CD4-positive, alpha-beta T cell treated with Interleukin-6 for 4 hours (primary cell): ENCODE measurements around the gene GNA14.
"Not testable (repeated sequence)": the region's sequence is repeated elsewhere in the genome, so short reads cannot be mapped to it uniquely, and the experiment has no call there.

Experiments used
- DNase-seq: peaks from one replicate; pipeline ENCODE4 v3.0.0-alpha.2; 2020; ENCODE audit warnings: mixed read lengths

GNA14 gene

GRCh38 chr9:77648234-77649108, at the start of gene GNA14:
Gene GNA14, minus strand, starts transcription at chr9:77648322. Its CDS starts 529 bp downstream, at chr9:77647793.
- no peak for DNase-seq

- DNase-seq: no peak
Observed at GRCh38 chr9:77697238-77697984, 49.3 kb upstream of the GNA14 start.

DNA sequence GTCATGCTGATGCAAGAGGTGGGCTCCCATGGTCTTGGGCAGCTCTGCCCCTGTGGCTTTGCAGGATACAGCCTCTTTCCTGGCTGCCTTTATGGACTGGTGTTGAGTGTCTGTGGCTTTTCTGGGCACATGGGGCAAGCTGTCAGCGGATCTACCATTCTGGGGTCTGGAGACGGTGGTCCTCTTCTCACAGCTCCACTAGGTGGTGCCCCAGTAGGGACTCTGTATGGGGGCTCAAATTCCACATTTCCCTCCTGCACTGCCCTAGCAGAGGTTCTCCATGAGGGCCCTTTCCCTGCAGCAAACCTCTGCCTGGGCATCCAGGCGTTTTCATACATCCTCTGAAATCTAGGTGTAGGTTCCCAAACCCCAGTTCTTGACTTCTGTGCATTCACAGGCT, 42.6 kb upstream of the GNA14 start:
- not testable (repeated sequence) for DNase-seq

GRCh38 chr9:77690119-77690518, 42.0 kb upstream of the GNA14 start:
- DNase-seq: not testable (repeated sequence)

DNA sequence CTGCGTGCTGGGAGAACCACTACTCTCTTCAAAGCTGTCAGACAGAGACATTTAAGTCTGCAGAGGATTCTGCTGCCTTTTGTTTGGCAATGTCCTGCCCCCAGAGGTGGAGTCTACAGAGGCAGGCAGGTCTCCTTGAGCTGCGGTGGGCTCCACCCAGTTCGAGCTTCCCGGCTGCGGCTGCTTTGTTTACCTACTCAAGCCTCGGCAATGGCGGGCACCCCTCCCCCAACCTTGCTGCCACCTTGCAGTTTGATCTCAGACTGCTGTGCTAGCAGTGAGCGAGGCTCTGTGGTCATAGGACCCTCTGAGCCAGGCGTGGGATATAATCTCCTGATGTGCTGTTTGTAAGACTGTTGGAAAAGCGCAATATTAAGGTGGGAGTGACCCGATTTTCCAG, 39.6 kb upstream of the GNA14 start:
- not testable (repeated sequence) for DNase-seq

- DNase-seq: no peak
Observed at GRCh38 chr9:77680581-77680980, 32.5 kb upstream of the GNA14 start.

DNA sequence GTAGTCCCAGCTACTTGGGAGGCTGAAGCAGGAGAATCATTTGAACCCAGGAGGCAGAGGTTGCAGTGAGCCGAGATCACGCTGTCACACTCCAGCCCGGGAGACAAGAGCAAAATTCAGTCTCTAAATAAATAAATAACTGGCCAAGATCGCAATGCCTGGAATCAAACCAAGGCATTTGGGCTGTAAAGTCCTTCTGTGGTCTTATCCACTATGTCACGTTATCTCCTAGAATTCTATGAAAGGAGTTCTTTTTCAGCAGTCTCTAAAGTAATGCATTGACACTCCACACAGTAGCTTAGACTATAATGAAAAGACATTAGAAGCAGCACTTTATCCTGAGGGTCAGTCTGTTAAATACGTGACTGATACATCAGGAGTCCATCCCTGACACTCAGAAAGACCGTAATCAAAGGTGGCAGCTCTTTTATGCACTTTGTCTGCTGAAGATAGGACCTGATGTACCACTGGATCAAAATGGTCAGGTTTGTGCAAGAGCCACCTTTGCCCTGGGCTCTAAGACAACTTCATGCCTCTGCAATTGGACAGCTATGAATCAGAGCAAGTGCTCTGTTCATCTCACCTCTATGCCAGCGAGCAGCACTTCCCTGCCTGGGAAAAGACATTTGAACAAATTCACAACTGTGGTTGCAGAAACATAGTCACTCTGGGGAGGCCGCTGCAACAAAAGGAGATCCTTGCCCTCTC, 31.7 kb upstream of the GNA14 start:
- no peak for DNase-seq

DNA sequence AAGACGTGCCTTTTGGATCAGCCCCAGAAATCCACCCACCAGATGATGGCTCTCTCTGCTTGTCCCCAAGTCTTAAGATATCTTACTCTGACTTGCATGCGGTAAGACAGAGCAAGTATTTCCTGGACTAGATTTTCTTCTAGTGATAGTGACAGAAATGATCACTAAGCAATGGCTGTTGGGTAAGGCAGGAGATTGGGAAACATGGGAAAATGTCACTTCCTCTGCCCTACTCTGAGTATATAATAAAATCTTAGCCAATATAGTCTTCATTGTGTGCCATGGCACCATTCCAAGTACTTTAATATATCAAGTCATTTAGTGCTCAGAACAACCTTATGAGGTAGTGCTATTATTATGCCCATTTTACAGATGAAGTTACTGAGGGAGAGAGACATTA, 31.0 kb upstream of the GNA14 start:
- DNase-seq: no peak

DNA sequence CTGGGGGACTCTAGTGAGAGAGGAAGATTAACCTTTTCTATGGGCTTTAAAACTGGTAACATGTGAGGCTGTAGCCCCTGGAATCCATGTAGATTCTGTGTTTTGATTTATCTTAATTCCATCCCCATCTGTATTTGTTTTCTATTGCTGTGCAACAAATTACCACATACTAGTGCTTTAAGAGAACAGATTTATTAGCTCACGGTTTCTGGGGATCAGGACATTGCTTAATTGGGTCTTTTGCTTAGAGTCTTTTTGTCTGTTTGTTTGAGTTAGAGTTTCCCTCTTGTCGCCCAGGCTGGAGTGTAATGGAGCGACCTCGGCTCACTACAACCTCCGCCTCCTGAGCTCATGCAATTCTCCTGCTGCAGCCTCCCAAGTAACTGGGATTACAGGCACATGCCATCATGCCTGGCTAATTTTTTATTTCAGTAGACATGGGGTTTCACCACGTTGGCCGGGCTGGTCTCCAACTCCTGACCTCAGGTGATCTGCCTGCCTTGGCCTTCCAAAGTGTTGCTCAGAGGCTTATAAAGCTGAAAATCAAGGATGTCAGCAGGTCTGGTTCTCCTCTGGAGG, 29.9 kb upstream of the GNA14 start:
- no peak for DNase-seq

DNA sequence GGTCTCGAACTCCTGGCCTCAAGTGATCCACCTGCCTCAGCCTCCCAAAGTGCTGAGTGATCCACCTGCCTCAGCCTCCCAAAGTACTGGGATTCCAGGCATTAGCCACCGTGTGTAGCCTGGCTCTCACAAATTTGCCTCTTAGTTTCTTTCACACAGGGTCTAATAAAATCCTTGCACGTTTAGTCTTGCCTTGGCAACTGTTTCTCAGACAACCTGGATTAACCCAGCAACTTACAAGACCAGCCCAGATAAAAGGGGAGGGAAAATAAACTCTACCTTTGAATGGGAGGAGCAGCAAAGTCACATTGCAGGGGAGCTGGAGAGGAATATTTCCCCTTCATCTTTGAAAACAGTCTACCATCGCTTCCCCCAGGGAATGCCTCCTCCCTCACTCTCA, 29.3 kb upstream of the GNA14 start:
- no peak for DNase-seq

DNA sequence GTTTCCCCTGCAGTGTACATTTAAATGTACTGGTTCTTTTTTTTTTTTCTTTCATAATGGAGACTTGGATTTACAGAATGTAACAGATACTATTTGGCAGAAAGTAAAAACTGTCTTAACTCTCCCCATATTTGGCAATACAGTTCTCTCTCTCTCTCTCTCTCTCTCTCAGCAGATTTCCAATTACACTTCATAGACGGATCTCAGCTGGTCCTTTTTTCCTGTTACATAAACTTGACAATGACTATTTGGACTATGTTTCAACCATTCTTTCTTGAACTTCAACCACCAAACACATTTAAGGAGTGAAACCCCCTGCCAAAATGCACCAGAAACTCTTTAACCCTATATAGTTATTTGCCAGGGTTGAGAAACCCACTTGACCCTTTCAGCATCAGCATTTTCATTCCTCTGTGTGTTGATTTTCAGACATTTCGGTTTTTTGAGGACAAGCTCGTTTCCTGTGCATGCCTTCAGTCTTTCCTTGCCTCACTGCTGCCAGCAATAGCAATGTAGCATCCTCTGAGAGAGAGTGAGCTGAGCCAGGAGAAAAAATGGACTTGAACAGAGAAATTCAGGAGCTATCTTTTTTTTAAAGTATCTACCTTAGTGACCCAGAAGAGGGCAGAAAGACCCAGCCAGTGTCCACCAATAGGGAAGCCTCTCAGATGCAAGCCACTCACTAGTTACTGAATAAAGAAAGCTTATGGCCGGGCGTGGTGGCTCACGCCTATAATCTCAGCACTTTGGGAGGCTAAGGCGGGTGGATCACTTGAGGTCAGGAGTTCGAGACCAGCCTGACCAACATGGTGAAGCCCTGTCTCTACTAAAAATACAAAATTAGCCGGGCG, 26.0 kb upstream of the GNA14 start:
- DNase-seq: no peak

DNA sequence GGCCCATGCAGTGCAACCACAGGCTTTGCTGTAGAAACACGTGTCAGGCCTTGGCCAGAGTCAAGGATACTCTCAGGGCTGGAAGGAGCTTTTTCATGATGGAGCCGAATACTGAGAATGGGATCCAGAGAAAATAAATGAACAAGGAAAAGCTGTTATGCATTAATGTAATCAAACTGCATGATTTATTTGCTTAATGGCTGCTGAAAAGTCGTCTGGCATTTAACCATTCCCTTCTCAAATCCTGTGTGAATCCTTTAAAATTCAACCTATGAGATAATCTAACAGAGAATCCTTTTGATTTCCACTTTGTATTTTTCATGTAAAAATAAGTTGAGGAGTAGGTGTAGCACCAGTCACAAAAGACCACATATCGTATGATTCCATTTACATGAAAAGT, 24.1 kb upstream of the GNA14 start:
- DNase-seq: no peak

- DNase-seq: no peak
Observed at GRCh38 chr9:77667151-77667550, 19.0 kb upstream of the GNA14 start.

DNA sequence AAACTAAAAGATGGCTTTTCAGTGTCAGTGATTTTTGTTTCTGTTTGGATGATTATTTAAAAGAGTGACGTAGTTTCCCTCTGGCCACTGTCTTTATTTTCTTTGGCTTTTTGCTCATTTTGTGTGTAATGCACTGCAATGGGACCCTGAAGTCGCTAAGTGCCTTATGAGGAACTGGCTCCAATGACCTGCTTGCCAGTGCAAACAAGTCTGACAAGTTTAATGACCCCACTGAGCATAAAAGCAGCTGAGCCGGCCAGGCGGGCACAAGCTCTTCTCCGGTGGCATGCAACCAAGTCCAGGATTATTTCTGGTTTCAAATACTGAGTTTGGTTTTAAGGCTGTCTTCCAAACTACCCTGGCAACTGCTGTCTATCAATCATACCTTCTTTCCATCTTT, 15.6 kb upstream of the GNA14 start:
- no peak for DNase-seq

GRCh38 chr9:77661566-77662085, 13.5 kb upstream of the GNA14 start:
- DNase-seq: no peak

- no peak for DNase-seq
Observed at GRCh38 chr9:77659926-77660325, 11.8 kb upstream of the GNA14 start.

DNA sequence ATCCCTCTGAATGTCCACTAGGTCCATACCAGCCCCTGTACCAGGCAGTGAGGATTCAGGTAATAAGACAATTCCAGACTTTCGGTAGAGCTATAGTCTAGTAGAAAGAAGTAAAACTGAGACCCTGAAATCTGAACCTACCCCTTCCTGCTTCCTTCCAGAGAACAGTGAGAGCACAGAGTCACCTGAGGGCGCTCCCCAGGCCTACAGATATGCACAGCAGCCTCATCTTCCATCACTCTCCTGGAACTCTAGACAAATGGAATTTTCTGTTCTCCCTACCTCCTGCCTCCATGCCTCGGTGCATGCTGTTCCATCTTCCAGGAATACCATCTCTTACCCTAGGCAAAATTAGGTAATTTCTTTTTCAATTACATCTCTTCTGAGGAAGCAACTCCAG, 3.1 kb upstream of the GNA14 start:
- DNase-seq: no peak

DNA sequence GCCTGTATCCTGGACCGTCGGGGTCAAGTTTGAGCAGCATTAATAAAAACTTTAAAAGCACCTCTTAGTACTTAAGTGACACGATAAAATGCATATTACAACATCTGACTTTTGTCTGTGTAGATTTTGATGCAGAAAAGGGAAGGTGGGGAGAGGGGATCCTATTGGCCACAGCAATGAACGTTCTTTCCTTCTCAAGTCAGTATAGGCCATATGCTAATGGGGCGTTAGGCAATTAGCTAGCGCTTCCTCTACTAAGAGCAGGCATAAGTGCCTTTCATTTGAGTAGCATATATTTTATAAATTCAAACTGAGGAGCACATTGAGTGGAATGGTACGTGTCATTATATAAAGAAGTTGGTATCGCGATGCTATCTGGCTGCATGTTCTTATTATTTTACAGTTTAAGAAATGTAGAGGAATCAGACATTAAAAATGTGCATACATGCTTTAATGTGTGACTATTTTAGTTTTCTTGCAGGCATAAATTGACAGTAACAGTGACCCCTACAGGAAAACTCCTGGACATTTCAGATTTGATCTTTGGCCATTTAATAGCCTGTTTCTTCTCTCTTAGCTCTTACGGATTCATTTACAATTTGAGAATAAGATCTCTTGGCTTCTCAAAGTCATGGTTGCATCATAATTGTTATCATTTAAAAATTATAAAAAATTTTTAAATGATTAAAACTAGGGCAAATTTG, 1.1 kb upstream of the GNA14 start:
- no peak for DNase-seq

- DNase-seq: no peak
Observed at GRCh38 chr9:77647267-77648233, 572 bp downstream of the GNA14 start.

- no peak for DNase-seq
Observed at GRCh38 chr9:77643871-77644270, 4.3 kb downstream of the GNA14 start.
